K562 (cell line): ENCODE data around the gene ZNF292. TPM values are rescaled to one million over a fixed set of nuclear protein-coding genes. Genes with fewer than 3 reads are reported as not detected.

ENCODE experiments used
- ATAC-seq: fragments of 200-7000 bp; cut with Tn5 transposase; 3 replicates; pipeline ENCODE4 v1.9.1; 2020; ENCODE audit warnings: moderate library complexity
- BruUV-seq: library from RNA; stranded (reverse); fragments of 400-500 nt; replicated peaks from 2 replicates; lab custom pipeline; 2021; lab: Mats Ljungman, UMichigan
- CTCF ChIA-PET: fragments of 300-600 bp; formaldehyde crosslinking; extraction: SDS; loops from one replicate; lab custom pipeline; 2021; ENCODE audit warnings: low intra/inter-chr PET ratio; lab: Yijun Ruan, JAX
- POLR2A ChIA-PET: fragments of 300-600, 350-650 bp; sonication (Branson Sonifier 250); formaldehyde crosslinking; extraction: SDS; loops from one replicate; lab custom pipeline; 2021; ENCODE audit warnings: antibody characterized with exemption, inconsistent platforms; lab: Yijun Ruan, JAX
- DNase-seq, 4 experiments: peaks; one replicate each; pipeline versions ENCODE4 v3.0.0 to v3.0.0-alpha.2; 2011 to 2018; ENCODE audit warnings: low spot score in 3 of 4, mixed read lengths in 3 of 4; ENCODE audit errors: extremely low read depth in 1 of 4
- FAIRE-seq: peaks from 2 replicates; lab custom pipeline; 2011; peaks lifted over from hg19 to GRCh38; lab: Jason Lieb, UNC
- H2AFZ ChIP-seq: 2 replicates; pipeline ENCODE4 v1.6.0; 2011; ENCODE audit warnings: low read depth, low read length, control low read depth, inconsistent platforms
- H3K27ac ChIP-seq: fragments of 200-600 bp; 3 replicates; pipeline ENCODE4 v1.8.0; 2011; ENCODE audit warnings: low read depth, mild to moderate bottlenecking, control low read depth, inconsistent platforms, low read length, moderate library complexity, mixed read lengths; ENCODE audit errors: extremely low read depth
- H3K27me3 ChIP-seq, 2 experiments: fragments of 300-600 bp in 1 of 2; 2 replicates in 1 of 2; 3 replicates in 1 of 2; pipeline versions ENCODE4 v1.6.0 to v1.8.0; 2011; ENCODE audit warnings: inconsistent platforms in 2 of 2, low read length in 2 of 2, mild to moderate bottlenecking in 1 of 2, mixed read lengths in 1 of 2, moderate library complexity in 1 of 2; ENCODE audit not compliant: control insufficient read depth in 2 of 2, insufficient read depth in 2 of 2
- H3K36me3 ChIP-seq: fragments of 300-600 bp; 3 replicates; pipeline ENCODE4 v1.8.0; 2011; ENCODE audit warnings: mild to moderate bottlenecking, low read length, inconsistent platforms; ENCODE audit not compliant: control insufficient read depth, insufficient read depth
- H3K4me1 ChIP-seq, 2 experiments: fragments of 200-600 bp in 1 of 2; replicated peaks in 1 of 2; 2 replicates in 1 of 2; 3 replicates in 1 of 2; pipeline versions ENCODE4 v1.5.1 to v1.8.0; 2011; ENCODE audit warnings: inconsistent platforms in 2 of 2, low read length in 2 of 2, mild to moderate bottlenecking in 1 of 2, mixed read lengths in 1 of 2, moderate library complexity in 1 of 2; ENCODE audit not compliant: control insufficient read depth in 2 of 2, insufficient read depth in 2 of 2
- H3K4me2 ChIP-seq: 2 replicates; pipeline ENCODE4 v1.6.1; 2011; ENCODE audit warnings: low read length, control low read depth, inconsistent platforms, mixed read lengths; ENCODE audit not compliant: insufficient read depth
- H3K4me3 ChIP-seq: fragments of 200-600 bp; sonication (generic), shearing (Covaris generic); 2 replicates; pipeline ENCODE4 v1.5.1; 2016; ENCODE audit warnings: control low read depth, inconsistent platforms
- H3K79me2 ChIP-seq: fragments of 200-600 bp; 3 replicates; pipeline ENCODE4 v1.8.0; 2011; ENCODE audit warnings: low read length, inconsistent platforms; ENCODE audit not compliant: control insufficient read depth, insufficient read depth
- H3K9ac ChIP-seq, 2 experiments: 2 replicates each; pipeline versions ENCODE4 v1.6.0 to v1.6.1; 2011; ENCODE audit warnings: low read depth in 2 of 2, low read length in 2 of 2, control low read depth in 1 of 2, inconsistent platforms in 1 of 2, mild to moderate bottlenecking in 1 of 2, mixed read lengths in 1 of 2; ENCODE audit not compliant: insufficient read depth in 1 of 2
- H3K9me1 ChIP-seq: one replicate; pipeline ENCODE4 v1.6.0; 2011; ENCODE audit warnings: inconsistent platforms, mild to moderate bottlenecking, low read length, moderate library complexity; ENCODE audit not compliant: control insufficient read depth, insufficient read depth
- H3K9me3 ChIP-seq: replicated peaks from 2 replicates; pipeline ENCODE4 v1.5.1; 2011; ENCODE audit warnings: low read depth, low read length, inconsistent platforms; ENCODE audit not compliant: control insufficient read depth, insufficient read depth
- H4K20me1 ChIP-seq: replicated peaks from 2 replicates; pipeline ENCODE4 v1.6.1; 2011; ENCODE audit warnings: low read length, inconsistent platforms, mixed read lengths; ENCODE audit not compliant: control insufficient read depth, insufficient read depth
- CTCF ChIP-seq, 3 experiments: IDR thresholded peaks in 2 of 3; conservative IDR thresholded peaks in 1 of 3; 2 replicates each; pipeline ENCODE4 v1.5.1; 2011 to 2012; ENCODE audit warnings: low read length in 3 of 3, mild to moderate bottlenecking in 3 of 3, control low read depth in 2 of 3, improper control_type of control experiment in 1 of 3, inconsistent platforms in 1 of 3, low read depth in 1 of 3, mixed read lengths in 1 of 3, moderate library complexity in 1 of 3; ENCODE audit not compliant: insufficient read depth in 2 of 3
- DACH1 ChIP-seq: fragments of 450-650 bp; IDR thresholded peaks from 2 replicates; pipeline ENCODE4 v1.6.1; 2018; ENCODE audit not compliant: partially characterized antibody
- HES1 ChIP-seq: fragments of 450-650 bp; IDR thresholded peaks from 2 replicates; pipeline ENCODE4 v1.6.1; 2016; ENCODE audit warnings: low read depth, mild to moderate bottlenecking, moderate library complexity
- JUND ChIP-seq, 2 experiments: IDR thresholded peaks; 2 replicates in 1 of 2; 3 replicates in 1 of 2; pipeline ENCODE4 v1.6.1; 2011; ENCODE audit warnings: borderline replicate concordance in 2 of 2, low read depth in 2 of 2, low read length in 2 of 2, improper control_type of control experiment in 1 of 2, missing biosample characterization in 1 of 2, missing genetic modification characterization in 1 of 2, missing genetic modification reagents in 1 of 2
- MXI1 ChIP-seq: IDR thresholded peaks from 2 replicates; pipeline ENCODE4 v1.6.1; 2011; ENCODE audit warnings: low read depth, mild to moderate bottlenecking, improper control_type of control experiment, low read length
- NFXL1 ChIP-seq: fragments of 450-650 bp; formaldehyde crosslinking; IDR thresholded peaks from 2 replicates; pipeline ENCODE4 v1.4.0; 2021; ENCODE audit warnings: mild to moderate bottlenecking
- RBM34 ChIP-seq: fragments of 200-400 bp; formaldehyde crosslinking; IDR thresholded peaks from 2 replicates; pipeline ENCODE4 v1.6.1; 2018; ENCODE audit warnings: low read length, borderline replicate concordance; ENCODE audit not compliant: insufficient read depth
- SMAD2 ChIP-seq: fragments of 150-350 bp; IDR thresholded peaks from 2 replicates; pipeline ENCODE4 v1.6.1; 2014; ENCODE audit warnings: low read depth, mild to moderate bottlenecking, low read length
- STAT5B ChIP-seq: fragments of 250-450 bp; sonication (Bioruptor Pico); IDR thresholded peaks from 2 replicates; pipeline ENCODE4 v1.8.0; 2021; ENCODE audit warnings: mild to moderate bottlenecking, inconsistent platforms
- TBL1XR1 ChIP-seq, 2 experiments: IDR thresholded peaks; 2 replicates each; pipeline ENCODE4 v1.6.1; 2012; ENCODE audit warnings: improper control_type of control experiment in 2 of 2, low read length in 2 of 2, mild to moderate bottlenecking in 1 of 2
- THRAP3 ChIP-seq: fragments of 450-650 bp; IDR thresholded peaks from 2 replicates; pipeline ENCODE4 v1.6.1; 2016; ENCODE audit warnings: mild to moderate bottlenecking, inconsistent platforms, borderline replicate concordance
- WGBS: fragments of 100-300 bp; shearing (Covaris generic); methylation state at CpG from one replicate; pipeline ENCODE4 v1.1.6; 2016; ENCODE audit warnings: low coverage, mixed read lengths; ENCODE audit not compliant: insufficient coverage; ENCODE audit errors: missing lambda C conversion rate; 5-methylcytosine and 5-hydroxymethylcytosine counted together
- in situ Hi-C: fragments of 300-500 bp; cut with MboI; formaldehyde crosslinking; loops from 4 replicates; pipeline ENCODE4 v1.15.0; 2018; ENCODE audit warnings: inconsistent platforms, mixed read lengths
- intact Hi-C: fragments of 100-400 bp; cut with micrococcal nuclease; formaldehyde crosslinking; loops from 2 replicates; pipeline ENCODE4 v1.14.2; 2022
- polyA plus RNA-seq, 8 experiments: library from polyadenylated mRNA; depleted of rRNA in 4 of 8; stranded (reverse) in 5 of 8; unstranded in 3 of 8; fragments of >200 nt; fragmentation: Nextera tagmentation in 2 of 8; fragmentation: Illumina TruSeq in 1 of 8; extraction: Ambion mirVana in 2 of 8; extraction: Trizol in 1 of 8; gene quantifications; 2 replicates each; pipeline versions ENCODE4 v1.2.1 to v1.2.3, GENCODE V29; 2011 to 2014; ENCODE audit warnings: inconsistent platforms in 1 of 8, missing spikeins in 1 of 8
- total RNA-seq, 7 experiments: library from RNA; depleted of rRNA in 6 of 7; stranded (reverse); fragments of >200 nt in 6 of 7; fragmentation: Illumina TruSeq in 2 of 7; extraction: Trizol in 2 of 7; gene quantifications; 2 replicates each; pipeline versions ENCODE4 v1.2.1 to v1.2.3, GENCODE V29; 2011 to 2021; ENCODE audit warnings: low replicate concordance in 1 of 7

Gene ZNF292
- total and polyA plus RNA-seq, 9 of the 15 experiments (the other 6 are each of a cell fraction or from before 2014, with no cell fraction given) = 4.4 to 17.1 (median 12.8) TPM

GRCh38 chr6:87277123-87277522 is 121.8 kb downstream of the ZNF292 start (continued):
- TF ChIP-seq CTCF (IDR thresholded peaks at IDR 0.05 in 2 of 3, conservative IDR thresholded peaks at IDR 0.05 in 1 of 3; ENCODE audit: insufficient read depth in 2 of 3, low read depth in 1 of 3, low read length in 3 of 3) (peak; percentile 44 to 78 (median 55); a peak in 5 of 6 replicates), STAT5B (CRISPR knock-in tag) (no peak), RBM34 (no peak), MXI1 (no peak), SMAD2 (no peak), DACH1 (no peak), THRAP3 (no peak)

GRCh38 chr6:87279196-87279595 is 123.8 kb downstream of the ZNF292 start:
- no peak for TF ChIP-seq JUND (IDR thresholded peaks at IDR 0.05; ENCODE audit: borderline replicate concordance, low read depth, low read length)
- no peak for TF ChIP-seq JUND (tag; IDR thresholded peaks at IDR 0.05; ENCODE audit: borderline replicate concordance, low read depth, low read length)
- TF ChIP-seq HES1 = no peak
- TF ChIP-seq TBL1XR1 (IDR thresholded peaks at IDR 0.05; ENCODE audit: low read length in 2 of 2) = no peak
- no peak for TF ChIP-seq CTCF (IDR thresholded peaks at IDR 0.05 in 2 of 3, conservative IDR thresholded peaks at IDR 0.05 in 1 of 3; ENCODE audit: insufficient read depth in 2 of 3, low read depth in 1 of 3, low read length in 3 of 3)
- no peak for TF ChIP-seq NFXL1
- no peaks in the 10 kb centered on the region for H3K36me3 ChIP-seq
- no peak overlapping the region for H3K4me3 ChIP-seq
- H3K9ac ChIP-seq = no peak overlapping the region
- 0% methylated on average over 2 of the region's 2 CpGs for WGBS
- no peaks in the 10 kb centered on the region for H3K79me2 ChIP-seq
- no peak for DNase-seq
- H3K9me1 ChIP-seq = no peaks in the 10 kb centered on the region
- no peak for ATAC-seq
- no TSS peak for BruUV-seq
- POLR2A ChIA-PET = interaction anchor here (1.1 to 1.7 kb wide), 2 partner anchors 14 to 37 kb away, joined by 3 to 6 read pairs; no protein-coding TSS in a partner anchor
- in situ Hi-C loops = no loop called here
- H2AFZ ChIP-seq = no peak overlapping the region
- H3K27me3 ChIP-seq = peaks cover 3 to 5% of the 10 kb centered on the region in 2 experiments; a peak in 3 of 5 replicates
- CTCF ChIA-PET = no interaction called here
- H3K27ac ChIP-seq = no peak overlapping the region
- no peaks in the 10 kb centered on the region for H4K20me1 ChIP-seq
- no peaks in the 10 kb centered on the region for H3K9me3 ChIP-seq
- no peak overlapping the region for H3K4me2 ChIP-seq
- intact Hi-C loops = loop anchor here (5.0 kb wide), 1 partner anchor 142 kb away; no protein-coding TSS in a partner anchor
- FAIRE-seq = no peak
- H3K4me1 ChIP-seq = no peaks in the 10 kb centered on the region
